HG02588 (cell line): ENCODE measurements around the gene DUSP1.
"Not testable (repeated sequence)": the region's sequence is repeated elsewhere in the genome, so short reads cannot be mapped to it uniquely, and the experiment has no call there.

ENCODE experiments used
- ATAC-seq: cut with Tn5 transposase; IDR thresholded peaks from one replicate; pipeline ENCODE4 v1.9.1; 2021; ENCODE audit warnings: mild to moderate bottlenecking, moderate library complexity; ENCODE audit not compliant: unreplicated experiment

Gene DUSP1

GRCh38 chr5:172770675-172771438, at the start of gene DUSP1:
Gene DUSP1 (minus strand): TSS chr5:172771195. CDS start chr5:172770952, 243 bp downstream.
- peak; percentile 60 for ATAC-seq

GRCh38 chr5:172820046-172820767, 49.2 kb upstream of the DUSP1 start:
- no peak for ATAC-seq

- ATAC-seq, result no peak
Observed at GRCh38 chr5:172819569-172819968, 48.6 kb upstream of the DUSP1 start.

- ATAC-seq, result no peak
Observed at GRCh38 chr5:172818081-172818480, 47.1 kb upstream of the DUSP1 start.

GRCh38 chr5:172817664-172818063, 46.7 kb upstream of the DUSP1 start:
- ATAC-seq, result no peak

GRCh38 chr5:172816925-172817562, 46.0 kb upstream of the DUSP1 start:
- no peak for ATAC-seq

GRCh38 chr5:172815631-172816030, 44.6 kb upstream of the DUSP1 start:
- ATAC-seq, result no peak

- not testable (repeated sequence) for ATAC-seq
Observed at GRCh38 chr5:172810996-172811395, 40.0 kb upstream of the DUSP1 start.

- no peak for ATAC-seq
Observed at GRCh38 chr5:172809774-172810173, 38.8 kb upstream of the DUSP1 start.

GRCh38 chr5:172807766-172808311, 36.8 kb upstream of the DUSP1 start:
- no peak for ATAC-seq

GRCh38 chr5:172806897-172807672, 36.1 kb upstream of the DUSP1 start:
- peak; percentile 97 for ATAC-seq

- no peak for ATAC-seq
Observed at GRCh38 chr5:172805736-172806255, 34.8 kb upstream of the DUSP1 start.

- no peak for ATAC-seq
Observed at GRCh38 chr5:172805018-172805683, 34.2 kb upstream of the DUSP1 start.

GRCh38 chr5:172802567-172803176, 31.7 kb upstream of the DUSP1 start:
- ATAC-seq, result no peak

- ATAC-seq, result no peak
Observed at GRCh38 chr5:172802112-172802511, 31.1 kb upstream of the DUSP1 start.

GRCh38 chr5:172801179-172801671, 30.2 kb upstream of the DUSP1 start:
- no peak for ATAC-seq

- no peak for ATAC-seq
Observed at GRCh38 chr5:172800088-172800551, 29.1 kb upstream of the DUSP1 start.

- no peak for ATAC-seq
Observed at GRCh38 chr5:172799416-172799815, 28.4 kb upstream of the DUSP1 start.
